GM19324 (cell line): ENCODE data around the gene CORO1C.
A peak's percentile ranks its signal among the peaks of the same experiment; 100 is the strongest.
"Not testable (repeated sequence)": the region's sequence is repeated elsewhere in the genome, so short reads cannot be mapped to it uniquely, and the experiment has no call there.

Experiments used
- ATAC-seq: cut with Tn5 transposase; IDR thresholded peaks from one replicate; pipeline ENCODE4 v1.9.1; 2021; ENCODE audit warnings: mild to moderate bottlenecking, moderate library complexity; ENCODE audit not compliant: unreplicated experiment, low FRiP score

CORO1C gene

GRCh38 chr12:108755481-108755880 is 24.2 kb upstream of the CORO1C start:
- ATAC-seq: no peak

- no peak for ATAC-seq
Observed at GRCh38 chr12:108753976-108754375, 22.7 kb upstream of the CORO1C start.

DNA sequence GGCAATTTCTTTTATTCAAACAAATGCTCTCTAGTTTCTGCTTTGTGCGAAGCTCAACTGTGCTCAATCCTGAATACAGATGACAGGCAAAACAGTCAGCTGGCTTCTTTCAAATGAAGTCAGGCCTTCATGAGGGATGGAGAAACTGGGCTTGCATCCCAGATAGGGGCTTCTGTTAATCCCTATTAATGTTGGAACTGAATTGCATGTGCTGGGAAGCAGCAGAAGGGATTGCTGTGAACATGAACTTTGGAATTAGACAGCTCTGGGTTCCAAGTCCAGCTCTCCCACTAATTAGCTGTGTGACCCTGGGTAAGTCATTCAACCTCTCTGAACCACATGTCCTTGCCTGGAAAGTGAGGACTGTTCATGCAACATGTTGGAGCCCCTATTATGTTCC is 21.1 kb upstream of the CORO1C start:
- ATAC-seq: no peak

DNA sequence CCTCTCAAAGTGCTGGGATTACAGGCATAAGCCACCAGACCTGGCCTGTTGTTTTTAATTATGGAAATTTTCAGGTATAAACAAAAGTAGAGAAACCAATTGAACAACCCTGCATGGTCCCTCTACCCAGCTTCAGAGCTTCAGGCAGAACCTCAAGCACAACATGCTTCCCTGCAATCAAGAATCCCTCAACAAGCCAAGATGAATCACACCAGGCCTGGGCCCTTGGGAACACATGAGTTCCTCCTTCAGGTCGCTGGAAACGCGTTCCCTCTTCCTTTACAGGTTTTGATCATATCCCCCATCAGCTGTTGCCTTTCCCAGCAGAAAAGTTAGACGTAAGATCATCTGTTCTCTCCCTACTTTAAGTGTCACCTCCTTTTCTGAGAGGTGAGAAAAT is 20.5 kb upstream of the CORO1C start:
- no peak for ATAC-seq

GRCh38 chr12:108751003-108751402 is 19.7 kb upstream of the CORO1C start:
- not testable (repeated sequence) for ATAC-seq

GRCh38 chr12:108750526-108750925 is 19.2 kb upstream of the CORO1C start:
- ATAC-seq: no peak

- no peak for ATAC-seq
Observed at GRCh38 chr12:108747563-108747962, 16.2 kb upstream of the CORO1C start.

DNA sequence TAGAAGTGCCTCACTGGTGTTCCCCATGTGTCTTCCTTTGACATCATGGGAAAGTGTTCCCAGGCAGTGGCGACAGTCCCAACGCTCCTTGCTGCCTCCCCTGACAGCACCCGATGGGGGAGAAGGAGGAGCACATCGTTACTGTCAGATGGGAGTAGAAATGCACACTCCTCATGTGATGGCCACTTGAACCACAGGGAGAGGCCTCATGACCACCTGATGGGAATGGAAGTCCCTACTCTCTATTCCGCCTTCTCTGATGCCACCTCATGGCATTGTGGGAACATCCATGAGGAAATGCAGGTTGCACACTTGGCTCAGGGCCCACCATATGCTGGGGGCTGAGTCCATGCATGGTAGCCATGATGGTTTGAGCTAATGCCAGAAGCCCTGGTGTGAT is 14.3 kb upstream of the CORO1C start:
- no peak for ATAC-seq

- ATAC-seq: no peak
Observed at GRCh38 chr12:108744021-108744897, 12.9 kb upstream of the CORO1C start.

- no peak for ATAC-seq
Observed at GRCh38 chr12:108738170-108738569, 6.9 kb upstream of the CORO1C start.

- no peak for ATAC-seq
Observed at GRCh38 chr12:108735855-108736254, 4.5 kb upstream of the CORO1C start.

- no peak for ATAC-seq
Observed at GRCh38 chr12:108734200-108734906, 3.0 kb upstream of the CORO1C start.

DNA sequence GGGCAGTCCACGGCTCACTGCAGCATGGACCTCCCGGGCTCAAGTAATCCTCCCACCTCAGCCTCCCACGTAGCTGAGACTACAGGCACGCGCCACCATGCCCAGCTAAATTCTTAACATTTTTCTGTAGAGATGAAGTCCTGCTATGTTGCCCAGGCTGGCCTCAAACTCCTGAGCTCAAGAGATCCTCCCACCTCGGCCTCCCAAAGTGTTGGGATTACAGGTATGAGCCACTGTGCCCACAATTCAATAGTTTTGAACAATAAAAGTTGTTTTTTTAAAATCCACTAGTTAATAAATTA is 1.9 kb upstream of the CORO1C start:
- not testable (repeated sequence) for ATAC-seq

DNA sequence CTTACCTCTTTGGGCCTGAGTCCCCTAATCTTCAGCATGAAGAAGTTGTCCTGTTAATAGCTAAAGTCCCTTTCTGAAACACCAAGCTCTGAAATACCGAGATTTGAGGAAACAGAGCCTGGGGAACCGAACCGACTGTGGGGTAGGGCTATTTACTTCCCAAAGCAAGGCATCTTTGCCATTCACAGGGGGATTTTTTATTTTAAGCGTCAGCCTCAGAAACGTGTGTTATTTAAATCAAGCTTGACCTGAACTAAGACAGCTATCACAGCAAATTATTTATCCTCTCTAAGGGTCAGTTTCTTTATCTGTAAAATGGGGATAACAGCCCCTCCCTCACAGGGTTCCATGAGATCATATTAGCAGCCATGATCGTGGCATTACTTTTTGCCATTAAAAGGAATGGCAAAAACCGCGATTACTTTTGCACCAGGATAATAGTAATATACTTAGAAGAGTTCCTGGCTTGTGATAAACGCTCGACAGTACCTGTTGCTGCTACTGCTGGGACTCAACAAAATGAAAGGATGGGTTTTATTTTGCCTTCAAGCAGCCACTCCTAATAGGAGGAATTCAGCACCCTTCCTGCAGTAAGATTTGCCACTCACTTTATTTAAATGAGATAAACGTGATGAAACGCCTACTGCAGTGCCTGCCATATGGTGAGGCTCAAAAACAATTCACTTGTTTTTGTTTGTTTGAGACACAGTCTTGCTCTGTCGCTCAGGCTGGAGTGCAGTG is 1.3 kb upstream of the CORO1C start:
- no peak for ATAC-seq

- ATAC-seq: peak; percentile 49
Observed at GRCh38 chr12:108731866-108732461, 646 bp upstream of the CORO1C start.

- ATAC-seq: peak; percentile 3
Observed at GRCh38 chr12:108730365-108731104, 783 bp downstream of the CORO1C start.

- ATAC-seq: no peak
Observed at GRCh38 chr12:108729612-108730364, 1.5 kb downstream of the CORO1C start.

DNA sequence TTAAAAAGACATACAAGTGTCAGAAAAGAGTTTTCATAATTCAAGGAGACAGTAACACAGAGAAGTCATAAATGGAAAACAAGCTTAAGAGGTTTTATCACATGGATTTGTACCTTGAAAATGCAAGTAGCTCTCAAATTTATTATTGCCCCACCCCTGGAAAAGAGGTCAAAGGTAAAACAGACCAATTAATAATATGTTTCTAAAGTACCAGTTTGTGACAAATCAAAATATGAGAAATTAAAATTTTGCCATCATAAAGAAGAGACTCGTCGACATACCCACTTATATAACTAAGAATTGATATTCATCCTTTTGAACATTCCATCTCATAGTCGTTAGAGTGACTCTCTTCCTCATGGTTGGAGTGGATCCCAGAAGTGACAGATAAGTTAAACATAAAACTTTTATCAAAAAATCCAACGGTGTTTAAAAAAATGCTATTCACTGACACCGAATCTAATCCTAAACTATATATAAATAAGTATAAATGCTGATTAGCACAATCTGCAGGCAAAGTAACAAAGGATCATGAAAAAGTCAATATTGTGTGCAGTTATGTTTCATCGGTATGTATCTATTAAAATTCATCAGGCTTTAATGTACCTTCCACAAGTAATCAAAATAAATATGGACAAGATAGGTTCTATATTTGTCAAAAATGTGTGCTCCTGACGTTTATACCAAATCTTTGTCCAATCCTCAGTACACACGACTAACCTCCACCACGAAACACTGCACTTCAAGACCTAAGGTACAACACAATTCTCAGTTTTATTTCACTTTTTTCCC is 2.3 kb downstream of the CORO1C start:
- ATAC-seq: no peak
